GM21367 (cell line): ENCODE results near the gene ARHGAP29.

Experiments used
- ATAC-seq: cut with Tn5 transposase; IDR thresholded peaks from one replicate; pipeline ENCODE4 v1.9.1; 2021; ENCODE audit not compliant: unreplicated experiment

Gene ARHGAP29

GRCh38 chr1:94125551-94126514, 111.6 kb downstream of the ARHGAP29 start:
- ATAC-seq, result no peak

- no peak for ATAC-seq
These were observed 112.8 kb downstream of the ARHGAP29 start for GRCh38 chr1:94124538-94124937.

GRCh38 chr1:94122201-94122970, 115.0 kb downstream of the ARHGAP29 start:
- no peak for ATAC-seq
